Activated naive CD8-positive, alpha-beta T cell treated with anti-CD3 and anti-CD28 coated beads for 36 hours (primary cell): Measurements from ENCODE around the gene CD84. TPM values are rescaled to one million over a fixed set of nuclear protein-coding genes. Genes with fewer than 3 reads are reported as not detected.
"Not testable (repeated sequence)": the region's sequence is repeated elsewhere in the genome, so short reads cannot be mapped to it uniquely, and the experiment has no call there.

Source experiments
- DNase-seq: peaks from one replicate; pipeline ENCODE4 v3.0.0; 2021
- H3K27ac Mint-ChIP-seq: one replicate; pipeline ENCODE4 v1.8.0; 2022; ENCODE audit warnings: mild to moderate bottlenecking, moderate library complexity, mixed read lengths
- H3K27me3 Mint-ChIP-seq: one replicate; pipeline ENCODE4 v1.8.0; 2022; ENCODE audit warnings: mild to moderate bottlenecking, mixed read lengths
- H3K36me3 Mint-ChIP-seq: one replicate; pipeline ENCODE4 v1.8.0; 2021; ENCODE audit warnings: mild to moderate bottlenecking, mixed read lengths
- H3K4me1 Mint-ChIP-seq: one replicate; pipeline ENCODE4 v1.8.0; 2021; ENCODE audit warnings: mixed read lengths
- H3K4me3 Mint-ChIP-seq: one replicate; pipeline ENCODE4 v1.8.0; 2022; ENCODE audit warnings: mild to moderate bottlenecking, moderate library complexity, mixed read lengths
- H3K9me3 Mint-ChIP-seq: one replicate; pipeline ENCODE4 v1.8.0; 2022; ENCODE audit warnings: mixed read lengths
- total RNA-seq, 2 experiments: library from RNA; stranded (reverse); gene quantifications; one replicate each; pipeline ENCODE4 v1.2.3, GENCODE V29; 2021

The CD84 gene
- total RNA-seq, 2 experiments from 2014 or later: 13.5 to 13.7 TPM

DNA sequence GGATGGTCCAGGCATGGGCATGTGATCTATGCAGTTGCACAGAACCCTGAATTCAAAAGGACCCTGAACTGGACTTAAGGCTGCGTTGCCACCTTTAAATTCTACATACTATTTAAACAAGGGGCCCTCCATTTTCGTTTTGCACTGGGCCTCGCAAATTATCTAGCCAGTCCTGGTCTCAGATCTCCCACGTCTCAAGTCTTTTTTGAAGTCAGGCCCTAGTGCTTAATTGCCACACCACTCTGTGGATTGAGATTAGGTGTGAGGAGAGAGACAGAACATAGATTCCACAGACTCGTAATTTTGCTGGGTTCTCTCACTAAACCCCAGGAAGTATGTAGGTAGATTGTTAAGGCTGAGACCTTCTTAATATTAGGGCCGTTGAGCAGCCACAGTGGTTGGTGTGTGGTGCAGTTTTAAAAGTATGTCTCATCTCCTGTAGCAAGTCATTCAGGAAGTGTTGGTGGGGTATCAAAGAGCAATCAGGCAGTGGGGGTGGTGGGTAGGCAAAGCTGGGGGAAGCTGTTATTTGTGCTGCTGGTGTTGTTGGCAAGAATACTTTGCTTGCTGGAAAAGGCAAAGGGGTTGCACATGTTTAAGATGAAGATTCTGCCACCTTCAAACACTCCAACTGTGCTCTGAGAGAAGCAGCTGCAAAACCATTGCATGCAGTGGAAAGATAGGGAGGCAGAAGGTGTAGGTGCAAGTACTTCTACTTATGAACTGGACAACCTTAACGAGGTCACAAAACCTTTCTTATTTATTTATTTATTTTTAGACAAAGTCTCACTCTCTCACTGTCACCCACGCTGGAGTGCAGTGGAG, 11.2 kb downstream of the CD84 start:
- H3K27me3 Mint-ChIP-seq: no peaks in the 10 kb centered on the region
- H3K27ac Mint-ChIP-seq: peak overlapping the region; percentile 99
- peaks cover 22% of the 10 kb centered on the region for H3K9me3 Mint-ChIP-seq
- H3K4me1 Mint-ChIP-seq: peaks cover 90% of the 10 kb centered on the region
- H3K4me3 Mint-ChIP-seq: peak overlapping the region; percentile 73
- peaks cover 70% of the 10 kb centered on the region for H3K36me3 Mint-ChIP-seq
- DNase-seq: peak; percentile 71

DNA sequence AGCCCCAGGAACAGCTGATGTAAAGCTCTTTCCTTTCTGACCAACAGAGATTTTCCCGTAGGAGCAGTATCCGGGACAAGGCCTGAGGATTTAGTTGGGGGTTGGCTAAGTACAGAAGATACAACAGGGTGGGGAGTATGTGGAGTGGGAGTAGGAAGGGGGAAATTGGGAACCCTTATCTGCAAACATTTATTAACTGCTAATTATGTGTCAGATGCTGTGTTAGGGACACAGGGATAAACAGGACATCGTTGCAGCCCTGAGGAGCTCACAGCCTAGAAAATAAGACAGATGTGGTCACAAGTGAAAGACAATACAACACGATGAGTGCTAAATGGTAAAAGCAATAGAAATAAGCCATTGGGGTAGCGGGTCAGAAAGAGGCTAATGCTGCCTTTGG, 12.0 kb downstream of the CD84 start:
- Mint-ChIP-seq H3K9me3 (peaks cover 28% of the 10 kb centered on the region), H3K4me3 (peak overlapping the region; percentile 73), H3K27me3 (no peaks in the 10 kb centered on the region), H3K4me1 (peaks cover 86% of the 10 kb centered on the region), H3K27ac (peak overlapping the region; percentile 99), H3K36me3 (peaks cover 71% of the 10 kb centered on the region)
- DNase-seq: no peak

DNA sequence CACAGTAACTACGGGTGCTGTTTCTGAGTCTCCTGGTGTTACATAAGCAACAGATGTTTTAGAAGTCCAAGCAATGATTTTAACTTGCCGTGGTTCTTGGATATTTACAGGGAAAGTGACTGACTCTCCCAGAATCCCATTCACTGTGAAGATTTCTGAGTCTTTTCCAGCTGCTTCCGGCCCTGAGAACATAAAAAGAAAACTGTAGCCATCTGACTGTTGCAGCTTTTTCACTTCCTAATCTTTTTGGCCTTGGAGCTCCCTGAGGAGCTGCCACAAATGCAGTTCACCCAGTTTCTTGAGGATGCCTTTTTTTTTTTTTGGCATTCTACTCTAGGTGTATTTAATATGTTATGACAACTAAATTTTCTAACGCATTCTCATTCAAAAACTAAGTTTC, 13.7 kb downstream of the CD84 start:
- Mint-ChIP-seq H3K4me3 (no peak overlapping the region), H3K27me3 (no peaks in the 10 kb centered on the region), H3K4me1 (peaks cover 86% of the 10 kb centered on the region), H3K9me3 (peaks cover 19% of the 10 kb centered on the region), H3K36me3 (peaks cover 71% of the 10 kb centered on the region), H3K27ac (peak overlapping the region; percentile 62)
- no peak for DNase-seq

DNA sequence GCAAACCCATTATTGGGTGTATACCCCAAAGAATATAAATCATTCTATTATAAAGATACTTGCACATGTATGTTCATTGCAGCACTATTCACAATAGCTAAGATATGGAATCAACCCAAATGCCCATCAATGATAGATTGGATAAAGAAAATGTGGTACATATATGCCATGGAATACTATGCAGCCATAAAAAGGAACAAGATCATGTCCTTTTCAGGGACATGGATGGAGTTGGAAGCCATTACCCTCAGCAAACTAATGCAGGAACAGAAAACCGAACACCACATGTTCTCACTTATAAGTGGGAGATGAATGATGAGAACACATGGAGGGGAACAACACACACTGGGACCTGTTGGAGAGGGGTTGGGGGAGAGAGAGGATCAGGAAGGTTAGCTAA, 16.1 kb downstream of the CD84 start:
- peak overlapping the region; percentile 16 for H3K27ac Mint-ChIP-seq
- H3K36me3 Mint-ChIP-seq: peaks cover 82% of the 10 kb centered on the region
- H3K27me3 Mint-ChIP-seq, H3K4me3 Mint-ChIP-seq, DNase-seq: not testable (repeated sequence)
- H3K4me1 Mint-ChIP-seq: peaks cover 88% of the 10 kb centered on the region
- H3K9me3 Mint-ChIP-seq: peaks cover 17% of the 10 kb centered on the region

DNA sequence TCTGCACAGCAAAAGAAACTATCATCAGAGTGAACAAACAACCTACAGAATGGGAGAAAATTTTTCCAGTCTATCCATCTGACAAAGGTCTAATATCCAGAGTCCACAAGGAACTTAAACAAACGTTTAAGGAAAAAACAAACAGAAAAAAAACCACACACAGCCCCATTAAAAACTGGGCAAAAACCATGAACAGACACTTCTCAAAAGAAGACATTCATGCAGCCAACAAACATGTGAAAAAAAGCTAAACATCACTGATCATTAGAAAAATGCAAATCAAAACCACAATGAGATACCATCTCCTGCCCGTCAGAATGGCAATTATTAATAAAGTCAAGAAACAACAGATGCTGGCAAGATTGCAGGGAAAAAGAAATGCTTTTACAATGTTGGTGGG, 16.6 kb downstream of the CD84 start:
- DNase-seq, H3K27me3 Mint-ChIP-seq, H3K27ac Mint-ChIP-seq, H3K4me3 Mint-ChIP-seq: not testable (repeated sequence)
- Mint-ChIP-seq H3K9me3 (peaks cover 17% of the 10 kb centered on the region), H3K36me3 (peaks cover 85% of the 10 kb centered on the region), H3K4me1 (peaks cover 84% of the 10 kb centered on the region)

DNA sequence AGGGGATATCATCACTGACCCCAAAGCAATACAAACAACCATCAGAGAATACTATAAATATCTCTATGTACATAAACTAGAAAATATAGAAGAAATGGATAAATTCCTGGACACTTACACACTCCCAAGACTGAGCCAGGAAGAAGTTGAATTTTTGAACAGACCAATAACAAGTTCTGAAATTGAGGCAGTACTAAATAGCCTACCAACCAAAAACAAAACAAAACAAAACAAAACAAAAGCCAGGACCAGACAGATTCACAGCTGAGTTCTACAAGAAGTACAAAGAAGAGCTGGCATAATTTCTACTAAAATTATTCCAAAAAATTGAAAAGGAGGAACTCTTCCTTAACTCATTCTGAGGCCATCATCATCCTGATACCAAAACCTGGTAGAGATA, 18.5 kb downstream of the CD84 start:
- H3K4me3 Mint-ChIP-seq: peak overlapping the region; percentile 60
- peaks cover 77% of the 10 kb centered on the region for H3K36me3 Mint-ChIP-seq
- no peaks in the 10 kb centered on the region for H3K27me3 Mint-ChIP-seq
- peak overlapping the region; percentile 81 for H3K27ac Mint-ChIP-seq
- H3K9me3 Mint-ChIP-seq: peaks cover 17% of the 10 kb centered on the region
- peaks cover 70% of the 10 kb centered on the region for H3K4me1 Mint-ChIP-seq
- no peak for DNase-seq

DNA sequence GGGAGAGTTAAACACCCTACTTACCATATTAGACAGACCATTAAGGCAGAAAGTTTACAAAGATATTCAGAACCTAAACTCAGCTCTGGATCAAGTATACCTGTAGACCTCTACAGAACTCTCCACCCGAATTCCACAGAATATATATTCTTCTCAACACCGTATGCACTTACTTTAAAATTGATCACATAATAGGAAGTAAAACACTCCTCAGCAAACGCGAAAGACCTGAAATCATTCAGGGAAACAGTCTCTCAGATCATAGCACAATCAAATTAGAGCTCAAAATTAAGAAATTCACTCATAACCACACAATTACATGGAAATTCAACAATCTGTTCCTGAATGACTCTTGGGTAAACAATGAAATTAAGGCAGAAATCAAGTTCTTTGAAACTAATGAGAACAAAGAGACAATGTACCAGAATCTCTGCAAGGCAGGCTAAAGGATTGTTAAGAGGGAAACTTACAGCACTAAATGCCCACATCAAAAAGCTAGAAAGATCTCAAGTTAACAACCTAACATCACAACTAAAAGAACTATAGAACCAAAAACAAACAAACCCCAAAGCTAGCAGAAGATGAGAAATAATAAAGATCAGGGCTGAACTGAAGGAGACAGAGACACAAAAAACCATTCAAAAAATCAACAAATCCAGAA, 19.1 kb downstream of the CD84 start:
- peaks cover 72% of the 10 kb centered on the region for H3K36me3 Mint-ChIP-seq
- H3K4me3 Mint-ChIP-seq: peak overlapping the region; percentile 60
- H3K9me3 Mint-ChIP-seq: peaks cover 17% of the 10 kb centered on the region
- peak overlapping the region; percentile 81 for H3K27ac Mint-ChIP-seq
- no peak for DNase-seq
- H3K27me3 Mint-ChIP-seq: no peaks in the 10 kb centered on the region
- H3K4me1 Mint-ChIP-seq: peaks cover 64% of the 10 kb centered on the region

DNA sequence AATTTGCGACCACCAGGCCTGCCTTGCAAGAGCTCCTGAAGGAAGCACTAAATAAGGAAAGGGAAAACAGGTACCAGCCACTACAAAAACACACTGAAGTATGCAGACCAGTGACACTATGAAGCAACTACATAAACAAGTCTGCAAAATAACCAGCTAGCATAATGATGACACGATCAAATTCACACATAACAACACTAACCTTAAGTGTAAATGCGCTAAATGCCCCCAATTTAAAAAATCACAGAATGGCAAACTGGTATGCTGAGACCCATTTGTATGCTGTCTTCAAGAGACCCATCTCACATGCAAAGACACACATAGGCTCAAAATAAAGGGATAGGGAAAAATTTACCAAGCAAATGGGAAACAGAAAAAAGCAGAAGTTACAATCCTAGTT, 19.9 kb downstream of the CD84 start:
- peak overlapping the region; percentile 81 for H3K27ac Mint-ChIP-seq
- peaks cover 17% of the 10 kb centered on the region for H3K9me3 Mint-ChIP-seq
- peak overlapping the region; percentile 60 for H3K4me3 Mint-ChIP-seq
- not testable (repeated sequence) for H3K27me3 Mint-ChIP-seq, DNase-seq
- peaks cover 69% of the 10 kb centered on the region for H3K36me3 Mint-ChIP-seq
- H3K4me1 Mint-ChIP-seq: peaks cover 58% of the 10 kb centered on the region

DNA sequence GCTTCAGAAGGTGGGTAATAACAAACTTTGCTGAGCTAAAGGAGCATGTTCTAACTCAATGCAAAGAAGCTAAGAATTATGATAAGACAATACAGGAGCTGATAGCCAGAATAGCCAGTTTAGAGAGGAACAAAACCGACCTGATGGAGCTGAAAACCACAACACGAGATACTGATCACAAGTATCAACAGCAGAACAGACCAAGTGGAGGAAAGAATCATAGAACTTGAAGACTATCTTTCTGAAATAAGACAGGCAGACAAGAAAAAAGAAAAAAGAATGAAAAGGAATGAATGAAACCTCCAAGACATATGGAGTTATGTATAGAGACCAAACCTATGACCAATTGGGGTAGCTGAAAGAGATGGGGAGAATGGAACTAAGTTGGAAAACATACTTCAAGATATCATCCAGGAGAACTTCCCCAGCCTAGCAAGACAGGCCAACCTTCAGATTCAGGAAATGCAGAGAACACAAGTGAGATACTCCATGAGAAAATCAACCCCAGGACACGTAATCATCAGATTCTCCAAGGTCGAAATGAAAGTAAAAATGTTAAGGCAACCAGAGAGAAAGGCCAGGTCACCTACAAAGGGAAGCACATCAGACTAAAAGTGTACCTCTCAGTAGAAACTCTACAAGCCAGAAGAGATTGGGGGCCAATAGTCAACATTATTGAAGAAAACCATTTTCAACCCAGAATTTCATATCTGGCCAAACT, 20.5 kb downstream of the CD84 start:
- Mint-ChIP-seq H3K27me3 (no peaks in the 10 kb centered on the region), H3K27ac (peak overlapping the region; percentile 81), H3K9me3 (peaks cover 17% of the 10 kb centered on the region), H3K4me1 (peaks cover 55% of the 10 kb centered on the region), H3K36me3 (peaks cover 63% of the 10 kb centered on the region), H3K4me3 (peak overlapping the region; percentile 19)
- DNase-seq: no peak

DNA sequence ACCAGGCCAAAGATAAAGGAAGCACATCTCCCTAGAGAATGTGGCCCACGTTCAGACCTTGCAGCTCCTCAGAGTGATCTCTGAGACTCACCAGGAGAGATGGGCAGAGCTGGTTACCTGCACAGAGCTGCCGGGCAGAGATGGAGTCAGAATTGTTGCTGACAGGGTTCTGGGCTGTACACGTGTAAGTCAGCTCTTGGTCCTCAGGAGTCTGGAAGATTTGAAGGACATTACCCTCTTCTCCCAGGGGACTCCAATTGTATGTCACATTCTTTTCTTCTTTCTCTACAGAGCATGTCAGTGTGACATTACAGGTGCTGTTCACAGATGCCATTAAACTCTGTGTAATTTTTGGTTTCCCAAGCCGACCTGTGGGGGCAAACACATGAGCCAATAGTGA, 25.5 kb downstream of the CD84 start:
- DNase-seq: no peak
- Mint-ChIP-seq H3K27me3 (no peaks in the 10 kb centered on the region), H3K36me3 (peaks cover 51% of the 10 kb centered on the region), H3K27ac (peak overlapping the region; percentile 40), H3K4me3 (no peak overlapping the region), H3K9me3 (no peaks in the 10 kb centered on the region), H3K4me1 (peaks cover 32% of the 10 kb centered on the region)

DNA sequence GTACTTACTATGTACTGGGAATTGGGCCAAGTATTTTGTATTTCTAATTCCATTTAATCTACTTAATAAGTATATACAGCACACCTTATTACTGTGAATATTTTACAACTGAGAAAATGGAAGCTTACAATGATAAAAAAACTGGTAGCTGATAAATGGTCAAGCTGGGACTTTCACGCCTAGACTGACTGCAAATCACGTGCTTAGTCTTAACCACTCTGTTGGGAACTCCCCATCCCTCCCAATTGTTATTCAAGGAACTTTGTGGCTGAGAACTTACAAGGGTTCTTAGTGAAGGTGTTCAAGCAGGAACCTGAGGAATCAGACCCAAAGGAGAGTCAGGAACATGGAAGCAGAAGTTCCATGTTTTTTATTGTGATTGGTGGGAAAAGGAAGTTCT, 26.9 kb downstream of the CD84 start:
- Mint-ChIP-seq H3K36me3 (peaks cover 42% of the 10 kb centered on the region), H3K9me3 (no peaks in the 10 kb centered on the region), H3K4me3 (no peak overlapping the region), H3K4me1 (peaks cover 26% of the 10 kb centered on the region), H3K27me3 (no peaks in the 10 kb centered on the region), H3K27ac (no peak overlapping the region)
- DNase-seq: no peak

DNA sequence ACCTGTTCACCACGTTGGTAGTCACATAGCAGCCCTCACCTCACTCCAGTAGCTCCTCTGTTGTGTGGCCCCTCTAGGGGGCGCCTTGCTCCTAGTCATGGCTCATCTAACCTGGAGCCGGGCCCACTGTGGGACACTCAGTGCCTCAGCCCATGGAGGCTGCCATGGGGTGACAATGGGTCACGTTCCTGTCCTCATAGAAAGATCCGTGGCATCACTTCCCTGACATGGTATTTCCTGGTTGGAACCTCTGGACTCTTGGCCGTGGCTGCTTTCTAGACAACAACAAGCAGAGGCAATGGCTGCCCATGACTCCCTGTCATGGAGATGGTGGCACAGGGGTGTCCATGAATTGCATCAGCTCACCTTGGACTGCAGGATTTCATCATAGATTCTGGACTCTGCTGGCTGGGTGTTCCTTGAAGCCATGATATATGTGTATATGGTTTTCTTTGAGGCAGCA, 28.7 kb downstream of the CD84 start:
- Mint-ChIP-seq H3K27me3 (no peaks in the 10 kb centered on the region), H3K4me3 (no peak overlapping the region), H3K36me3 (peaks cover 47% of the 10 kb centered on the region), H3K9me3 (no peaks in the 10 kb centered on the region), H3K4me1 (peaks cover 24% of the 10 kb centered on the region), H3K27ac (peak overlapping the region; percentile 63)
- peak; percentile 60 for DNase-seq

DNA sequence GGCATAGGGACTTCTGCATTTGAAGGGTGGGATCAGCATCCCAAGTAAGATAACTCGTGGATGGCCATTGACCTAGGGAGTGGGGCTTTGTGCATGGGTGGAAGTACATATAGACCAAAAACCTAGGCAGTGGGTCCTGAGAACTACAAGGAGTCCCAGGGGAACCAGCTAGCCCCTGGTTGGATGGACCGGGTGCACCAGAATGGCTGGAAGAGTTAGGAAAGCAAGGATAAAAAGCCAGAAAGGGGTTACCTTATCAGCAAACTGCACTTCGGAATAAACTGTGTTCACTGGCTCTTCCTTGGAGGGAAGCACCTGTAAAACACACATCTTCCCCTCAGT, 29.7 kb downstream of the CD84 start:
- H3K4me1 Mint-ChIP-seq: peaks cover 31% of the 10 kb centered on the region
- peaks cover 54% of the 10 kb centered on the region for H3K36me3 Mint-ChIP-seq
- H3K9me3 Mint-ChIP-seq: peaks cover 4% of the 10 kb centered on the region
- H3K27ac Mint-ChIP-seq: no peak overlapping the region
- DNase-seq: no peak
- no peaks in the 10 kb centered on the region for H3K27me3 Mint-ChIP-seq
- H3K4me3 Mint-ChIP-seq: no peak overlapping the region

DNA sequence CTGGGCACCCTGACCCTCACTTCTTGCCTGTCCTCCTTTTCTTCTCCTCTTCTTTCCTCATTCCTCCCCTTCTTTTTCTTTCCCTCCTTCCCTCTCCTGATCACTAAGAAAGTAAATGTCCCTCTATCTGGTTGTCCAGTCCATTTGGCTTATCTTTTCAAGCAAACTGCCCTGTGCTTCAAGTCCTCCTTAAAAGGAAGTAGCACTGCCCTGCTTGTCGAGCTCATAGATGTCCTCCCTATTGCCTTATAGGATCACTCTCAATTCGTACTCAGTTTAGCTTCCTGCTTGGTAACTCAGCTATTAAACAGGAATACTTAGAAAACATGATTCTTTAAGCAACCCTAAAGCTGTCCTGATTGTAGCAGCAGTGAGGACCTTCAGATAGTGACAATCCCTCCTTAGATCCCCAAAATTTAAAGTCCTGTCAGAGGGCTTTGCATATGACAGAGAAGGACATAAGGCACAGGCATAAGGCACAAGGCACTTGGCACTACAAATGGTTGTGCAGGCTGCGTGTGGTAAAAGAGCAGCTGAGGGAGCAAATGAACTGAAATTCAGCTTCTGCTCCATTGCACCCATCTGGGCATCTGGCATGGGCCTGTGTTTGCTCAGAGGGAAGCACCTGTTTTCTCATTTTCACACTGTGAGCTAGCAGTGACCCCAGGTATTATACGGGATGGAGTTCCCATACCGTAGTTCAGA, 30.2 kb downstream of the CD84 start:
- H3K27ac Mint-ChIP-seq: peak overlapping the region; percentile 1
- no peak for DNase-seq
- peaks cover 55% of the 10 kb centered on the region for H3K36me3 Mint-ChIP-seq
- H3K27me3 Mint-ChIP-seq: no peaks in the 10 kb centered on the region
- H3K4me3 Mint-ChIP-seq: no peak overlapping the region
- H3K4me1 Mint-ChIP-seq: peaks cover 33% of the 10 kb centered on the region
- H3K9me3 Mint-ChIP-seq: peaks cover 4% of the 10 kb centered on the region

DNA sequence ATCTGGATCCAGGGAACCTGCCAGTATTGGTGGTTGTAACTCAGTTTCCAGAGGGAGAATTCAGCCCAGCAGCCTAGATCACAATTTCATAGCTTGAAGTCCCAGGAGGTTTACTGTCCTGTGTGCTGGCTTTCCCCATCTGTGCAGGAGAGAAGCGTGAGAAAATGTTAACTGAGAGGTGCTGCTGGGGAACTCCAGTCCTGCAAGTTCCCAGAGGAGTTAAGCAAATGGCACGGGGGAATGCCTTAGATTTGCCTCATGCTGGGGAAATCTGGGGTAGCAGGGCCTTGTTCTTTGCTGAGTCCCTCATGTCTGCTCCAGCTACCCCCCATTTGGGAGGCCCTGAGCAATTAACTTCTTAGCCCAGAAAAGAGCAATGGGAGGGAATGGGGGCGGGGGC, 31.1 kb downstream of the CD84 start:
- Mint-ChIP-seq H3K4me1 (peaks cover 33% of the 10 kb centered on the region), H3K4me3 (no peak overlapping the region), H3K27ac (no peak overlapping the region), H3K36me3 (peaks cover 54% of the 10 kb centered on the region), H3K27me3 (no peaks in the 10 kb centered on the region), H3K9me3 (peaks cover 4% of the 10 kb centered on the region)
- no peak for DNase-seq
